ELF-1 (cell line): ENCODE data around the gene CCDC6.
"Not testable (repeated sequence)": the region's sequence is repeated elsewhere in the genome, so short reads cannot be mapped to it uniquely, and the experiment has no call there.

Source experiments
- DNase-seq: peaks from one replicate; pipeline ENCODE4 v3.0.0-alpha.2; 2016; ENCODE audit warnings: low read depth, low spot score

Gene CCDC6

DNA sequence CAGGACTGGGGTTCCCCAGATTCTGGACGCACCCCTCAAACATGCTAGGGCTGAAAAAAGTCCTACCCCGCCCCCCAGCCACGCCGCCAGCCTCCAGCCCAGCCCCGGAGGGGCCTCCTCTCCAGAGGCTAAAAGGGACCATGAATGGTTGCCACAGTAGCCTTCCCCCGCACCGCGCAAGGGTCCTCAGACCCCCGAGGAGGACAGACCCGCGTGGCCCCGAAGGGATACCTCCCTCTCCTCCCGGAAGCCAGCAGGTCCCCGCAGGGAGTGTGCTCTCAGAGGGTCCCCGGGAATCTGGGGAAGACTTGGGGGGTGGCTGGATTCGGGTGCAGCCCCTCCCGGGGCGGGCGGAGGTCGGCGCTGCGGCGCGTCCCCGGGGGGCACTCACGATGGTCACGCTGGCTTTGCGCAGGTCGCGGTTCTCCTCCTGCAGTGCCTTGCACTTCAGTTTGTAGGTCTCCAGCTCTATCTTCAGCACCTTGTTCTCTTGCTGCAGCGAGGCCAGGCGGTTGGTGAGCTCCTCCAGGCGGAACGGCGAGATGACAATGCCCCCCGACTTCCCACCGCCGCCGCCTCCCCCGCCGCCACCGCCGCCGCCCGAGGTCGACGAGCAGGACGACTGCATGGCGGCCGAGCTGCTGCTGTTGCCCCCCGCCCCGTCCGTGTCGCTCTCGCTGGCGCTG is 482 bp downstream of the CCDC6 start:
- peak; percentile 22 for DNase-seq

DNA sequence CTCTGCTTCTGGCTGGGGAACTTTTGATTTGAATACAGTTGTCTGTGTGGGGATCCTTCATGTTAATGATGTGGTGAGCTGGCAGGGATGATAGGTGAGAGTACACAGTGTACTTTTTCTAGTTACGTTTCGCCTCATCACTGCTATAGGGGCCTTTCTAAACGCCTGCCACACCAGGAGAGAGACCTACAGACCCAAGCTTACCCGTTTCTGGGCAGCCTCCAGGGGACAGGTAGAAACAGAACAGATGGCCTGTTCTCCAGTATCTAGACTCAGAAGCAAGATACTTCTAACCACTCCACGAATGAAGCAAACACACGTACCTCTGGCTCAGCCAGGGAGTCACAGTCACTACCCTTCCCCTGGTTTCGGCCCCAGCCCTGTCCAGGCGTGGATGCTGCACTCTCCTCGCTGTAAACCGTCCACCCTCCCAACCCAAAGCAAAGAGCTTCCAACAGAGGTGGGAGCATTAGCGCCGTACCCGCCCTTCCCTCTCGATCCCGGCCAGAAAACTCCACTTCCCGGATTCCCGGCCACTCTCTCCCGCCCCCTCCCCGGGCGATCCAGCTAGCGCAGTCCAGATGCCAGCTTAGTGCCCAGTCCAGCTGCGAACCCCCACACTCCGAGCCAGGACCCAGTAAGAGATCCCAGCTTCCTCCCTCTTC is 1.2 kb downstream of the CCDC6 start:
- DNase-seq, result peak; percentile 66

- DNase-seq, result peak; percentile 28
These were observed 1.8 kb downstream of the CCDC6 start for GRCh38 chr10:59904426-59905065.

DNA sequence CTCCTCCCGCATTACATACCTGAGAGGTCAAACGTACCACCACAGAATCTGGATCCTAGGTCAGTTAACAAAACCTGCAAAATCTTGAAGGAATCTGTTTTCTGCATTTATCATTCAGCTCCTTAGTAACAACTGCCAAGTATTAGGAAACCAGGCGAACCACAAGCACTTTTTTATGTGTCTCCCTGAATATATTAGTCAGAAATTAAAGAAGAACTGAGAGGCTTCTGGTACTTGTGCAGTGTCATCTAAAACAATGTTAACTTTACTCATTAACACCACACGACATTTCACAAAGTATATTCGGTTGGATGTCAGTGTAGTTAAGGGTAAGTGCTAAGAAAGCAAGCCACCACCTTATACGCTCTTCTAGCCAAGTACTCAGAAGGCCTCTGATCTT is 2.5 kb downstream of the CCDC6 start:
- no peak for DNase-seq

DNA sequence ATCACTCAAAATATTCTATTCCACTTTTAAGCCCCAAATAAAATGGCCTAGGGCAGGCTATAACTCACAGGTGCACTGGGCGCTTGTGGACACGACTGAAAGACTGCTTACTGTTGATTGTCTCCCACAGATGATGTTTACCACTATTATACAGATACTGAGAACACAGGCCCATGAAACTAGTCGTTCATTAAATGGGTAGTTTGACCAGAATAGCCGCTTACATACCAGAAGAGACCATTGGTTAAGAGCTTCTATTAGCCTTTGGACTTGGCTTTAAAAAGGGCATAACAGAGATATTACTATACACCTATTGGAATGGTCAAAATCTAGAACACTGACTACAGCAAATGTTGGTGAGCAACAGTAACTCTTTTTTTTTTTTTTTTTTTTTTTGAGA is 4.3 kb downstream of the CCDC6 start:
- no peak for DNase-seq

GRCh38 chr10:59901470-59901869 is 4.9 kb downstream of the CCDC6 start:
- DNase-seq, result no peak

DNA sequence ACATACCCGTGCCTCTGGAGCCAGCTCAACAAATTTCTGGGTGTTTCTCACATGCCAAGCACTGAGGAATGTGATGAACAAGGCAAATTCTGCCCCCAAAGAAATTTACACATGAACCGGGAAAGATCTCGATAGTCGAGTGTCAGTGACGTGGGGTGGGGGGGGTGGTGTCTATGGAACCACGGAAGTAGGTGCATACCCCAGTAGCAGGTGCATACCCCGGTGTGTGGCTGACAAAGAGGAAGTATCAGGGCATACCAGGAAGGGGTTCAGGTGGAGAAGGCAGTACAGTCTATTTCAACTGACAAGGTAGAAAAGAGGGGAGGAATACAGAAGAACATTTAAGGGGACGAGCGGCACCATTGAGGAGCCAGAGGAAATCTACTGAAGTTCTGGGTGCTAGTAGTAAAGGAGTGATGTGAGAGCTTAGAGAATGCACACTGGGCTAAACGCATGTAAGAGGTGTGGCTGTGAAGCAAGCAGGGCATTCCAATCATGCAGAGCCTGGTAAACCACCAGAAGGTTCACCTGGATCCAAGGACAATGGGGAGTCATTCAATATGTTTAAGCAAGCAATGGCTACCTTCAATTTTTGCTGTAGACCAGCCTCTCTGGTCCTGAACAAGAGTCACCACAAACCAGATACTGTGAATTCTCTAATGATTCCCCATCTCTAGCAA is 6.2 kb downstream of the CCDC6 start:
- no peak for DNase-seq

DNA sequence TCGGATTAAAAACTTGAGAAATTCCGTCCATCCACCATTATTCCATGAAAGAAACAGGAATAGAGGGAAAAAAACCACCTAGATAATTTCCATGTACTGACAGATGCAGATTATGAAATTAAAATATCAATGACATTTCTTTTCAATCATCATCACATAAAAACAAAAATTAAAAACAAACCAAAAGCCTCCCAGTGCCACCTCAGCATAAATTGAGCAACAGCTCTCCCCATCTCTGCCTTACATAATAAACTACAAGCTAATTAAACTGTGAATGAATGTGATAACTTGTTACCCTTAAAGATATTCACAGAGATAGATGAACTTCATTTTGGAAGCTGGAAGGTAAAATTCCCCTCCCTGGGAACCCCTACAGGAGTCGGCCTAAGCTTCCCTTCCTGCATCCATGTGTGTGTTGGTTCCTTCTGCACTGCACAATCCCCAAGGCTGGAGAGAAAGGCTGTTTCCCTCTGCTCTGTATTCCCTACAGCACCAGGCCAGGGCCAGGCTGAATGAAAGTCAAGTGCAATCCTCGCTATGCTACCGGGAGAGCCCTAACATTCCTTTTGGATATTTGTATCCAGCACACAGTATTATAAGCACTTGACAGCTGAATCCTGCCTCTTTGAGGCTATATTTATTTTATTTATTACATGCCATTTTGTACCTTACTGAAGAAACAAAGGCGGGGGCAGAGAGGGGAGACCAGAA is 8.1 kb downstream of the CCDC6 start:
- DNase-seq, result no peak

GRCh38 chr10:59896191-59896590 is 10.2 kb downstream of the CCDC6 start:
- DNase-seq, result no peak

- peak; percentile 64 for DNase-seq
These were observed 10.7 kb downstream of the CCDC6 start for GRCh38 chr10:59895629-59896116.

DNA sequence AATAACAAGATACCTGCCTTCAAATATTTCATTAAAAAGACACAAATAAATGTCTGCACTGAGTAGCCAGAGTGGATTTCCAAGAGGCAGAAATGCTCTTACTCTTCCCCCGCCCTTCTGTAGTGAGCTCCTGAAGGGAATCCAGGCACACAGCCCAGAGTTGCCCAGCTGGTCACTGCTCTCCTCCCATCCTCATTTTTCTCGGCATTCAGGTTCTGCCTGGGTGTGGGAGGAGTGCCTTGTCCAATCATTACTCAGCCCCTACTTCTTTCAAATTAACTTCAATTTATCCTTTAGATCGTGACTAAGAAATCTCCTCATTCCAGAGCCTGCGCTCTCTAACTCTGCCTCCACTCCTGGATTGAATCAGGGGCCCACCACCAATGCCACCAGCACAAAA is 12.2 kb downstream of the CCDC6 start:
- DNase-seq, result no peak

DNA sequence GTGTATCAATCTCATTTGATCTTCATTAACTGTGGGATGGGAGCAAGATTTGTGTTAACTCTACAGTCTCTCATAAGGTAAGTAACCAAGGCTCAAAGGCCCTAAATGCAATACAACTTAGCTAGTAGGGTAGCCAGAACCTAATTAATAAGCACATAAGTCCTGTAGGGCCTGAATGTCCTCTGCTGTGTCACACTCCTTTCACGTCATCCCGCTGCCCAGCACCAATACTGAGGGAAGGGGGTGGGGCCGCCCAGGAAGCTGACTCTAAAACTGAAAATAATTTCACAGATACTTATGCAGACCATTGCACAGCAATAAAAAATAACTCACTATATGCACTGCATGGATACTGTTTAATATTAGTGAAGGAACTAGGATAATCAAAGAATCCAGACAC is 13.7 kb downstream of the CCDC6 start:
- no peak for DNase-seq

- no peak for DNase-seq
These were observed 14.4 kb downstream of the CCDC6 start for GRCh38 chr10:59891936-59892335.

DNA sequence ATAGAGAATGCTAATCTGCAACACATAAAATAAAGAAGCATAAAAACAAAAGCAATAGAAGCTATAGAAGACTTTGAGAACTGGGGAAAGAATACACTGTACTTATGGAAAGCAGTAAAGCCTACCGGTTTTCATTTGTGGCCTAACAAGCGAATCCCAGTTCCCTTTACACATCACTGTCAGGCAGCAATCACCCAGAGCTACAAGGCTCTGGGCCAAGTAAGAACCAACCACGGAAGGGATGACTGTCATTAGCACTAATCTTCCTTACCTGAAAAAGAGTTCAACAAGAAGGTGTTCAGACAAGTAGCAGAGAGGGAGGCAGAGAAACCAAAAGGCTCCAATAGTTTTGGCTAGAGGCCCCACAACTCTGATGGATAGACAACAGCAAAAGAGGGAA is 15.0 kb downstream of the CCDC6 start:
- no peak for DNase-seq

- DNase-seq, result no peak
These were observed 17.4 kb downstream of the CCDC6 start for GRCh38 chr10:59888781-59889435.

GRCh38 chr10:59887972-59888640 is 18.2 kb downstream of the CCDC6 start:
- peak; percentile 37 for DNase-seq

DNA sequence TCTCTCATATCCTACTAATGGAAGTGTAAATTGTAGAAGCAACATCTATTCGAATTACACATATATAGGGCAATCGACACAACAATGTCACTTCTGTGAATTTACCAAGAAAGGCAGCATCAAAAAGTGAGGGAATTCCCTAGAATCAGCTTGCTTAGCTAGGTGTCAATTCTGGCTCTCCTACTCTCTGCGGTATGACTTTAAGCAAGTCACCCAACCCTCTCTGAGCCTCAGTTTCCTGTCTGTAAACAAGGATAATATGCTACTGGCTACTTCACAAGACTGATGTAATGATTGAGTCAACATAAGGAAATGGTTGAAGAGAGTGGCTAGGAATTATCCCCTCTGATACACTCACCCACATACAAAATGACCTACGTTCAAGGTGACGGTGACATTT is 19.4 kb downstream of the CCDC6 start:
- DNase-seq, result no peak

DNA sequence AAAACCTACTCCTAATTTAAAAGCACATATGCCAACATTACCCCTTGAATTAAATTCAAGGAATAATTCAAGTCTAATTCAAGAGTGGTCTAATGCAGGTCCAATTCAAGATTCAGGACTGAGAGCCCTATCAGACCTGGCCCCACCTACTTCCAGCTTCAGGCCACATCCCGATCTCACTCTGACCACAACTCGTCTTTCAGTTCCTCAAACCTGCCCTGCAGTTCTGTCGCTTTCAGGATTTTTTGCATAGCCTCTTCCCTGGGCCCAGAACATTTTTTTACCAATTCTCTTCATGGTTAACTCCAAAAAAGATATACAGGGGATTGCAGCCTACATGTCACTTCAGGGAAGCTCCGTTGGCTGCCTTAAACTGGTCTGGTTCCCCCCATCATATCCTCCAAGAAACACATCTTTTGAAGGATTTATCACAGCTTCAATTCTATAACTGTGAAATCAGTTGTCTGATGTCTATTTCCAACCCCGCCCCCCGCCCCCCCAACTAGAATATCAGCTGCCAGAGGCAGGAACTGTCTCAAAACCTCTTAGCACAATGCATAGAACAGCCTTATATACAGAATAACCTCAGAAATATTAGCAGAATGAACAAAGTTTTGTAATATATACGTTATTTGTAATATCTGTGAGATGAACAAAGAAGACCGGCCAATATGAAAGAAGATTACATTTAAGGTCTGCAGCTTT is 20.8 kb downstream of the CCDC6 start:
- no peak for DNase-seq

DNA sequence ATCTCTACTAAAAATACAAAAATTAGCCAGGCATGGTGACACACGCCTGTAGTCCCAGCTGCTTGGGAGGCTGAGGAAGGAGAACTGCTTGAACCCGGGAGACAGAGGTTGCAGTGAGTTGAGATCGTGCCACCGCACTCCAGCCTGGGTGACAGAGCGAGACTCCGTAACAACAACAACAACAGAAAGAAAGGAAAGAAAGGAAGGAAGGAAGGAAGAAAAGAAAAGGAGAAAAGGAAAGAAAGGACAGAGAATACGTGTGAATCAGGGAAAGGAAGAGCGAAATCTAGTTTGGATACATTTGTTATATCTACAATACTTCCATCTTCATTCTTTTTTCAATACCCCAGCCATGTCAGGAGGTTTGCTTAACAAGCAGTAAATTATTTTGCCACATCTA is 21.5 kb downstream of the CCDC6 start:
- DNase-seq, result not testable (repeated sequence)

GRCh38 chr10:59881640-59882039 is 24.7 kb downstream of the CCDC6 start:
- no peak for DNase-seq
